WTC11 (cell line): ENCODE measurements around the gene BMS1. TPM values are rescaled to one million over a fixed set of nuclear protein-coding genes. Genes with fewer than 3 reads are reported as not detected.

Experiments used
- ATAC-seq: fragments of 200-7000 bp; cut with Tn5 transposase; 2 replicates; pipeline ENCODE4 v1.10.0; 2021; ENCODE audit warnings: mild to moderate bottlenecking, moderate library complexity
- CTCF ChIA-PET: fragments of 300-600 bp; sonication (Branson Sonifier 250); formaldehyde crosslinking; loops from one replicate; lab custom pipeline; 2021; ENCODE audit warnings: antibody characterized with exemption; lab: Charles Lee
- POLR2A ChIA-PET: fragments of 350-600 bp; sonication (Branson Sonifier 250); formaldehyde crosslinking; loops from one replicate; lab custom pipeline; 2021; ENCODE audit warnings: antibody characterized with exemption; lab: Charles Lee
- DNase-seq: peaks from one replicate; pipeline ENCODE4 v3.0.0; 2021; ENCODE audit warnings: low spot score
- H3K27ac Mint-ChIP-seq: 2 replicates; pipeline ENCODE4 v1.8.0; 2021; ENCODE audit warnings: mixed read lengths
- H3K27me3 Mint-ChIP-seq: 2 replicates; pipeline ENCODE4 v1.8.0; 2021; ENCODE audit warnings: low read depth, mild to moderate bottlenecking, moderate library complexity, mixed read lengths
- H3K36me3 Mint-ChIP-seq: 2 replicates; pipeline ENCODE4 v1.8.0; 2021; ENCODE audit warnings: mixed read lengths
- H3K4me1 Mint-ChIP-seq: 2 replicates; pipeline ENCODE4 v1.8.0; 2022; ENCODE audit warnings: mixed read lengths
- H3K4me3 Mint-ChIP-seq: 2 replicates; pipeline ENCODE4 v1.8.0; 2021; ENCODE audit warnings: mild to moderate bottlenecking, moderate library complexity, mixed read lengths
- H3K9me3 Mint-ChIP-seq: 2 replicates; pipeline ENCODE4 v1.8.0; 2021; ENCODE audit warnings: mixed read lengths
- AR ChIP-seq: fragments of 250-450 bp; sonication (Bioruptor Pico); IDR thresholded peaks from 2 replicates; pipeline ENCODE4 v1.9.0; 2021; ENCODE audit warnings: mild to moderate bottlenecking
- HMGXB4 ChIP-seq: sonication (generic); formaldehyde crosslinking; IDR thresholded peaks from 2 replicates; pipeline ENCODE4 v1.8.1; 2023; ENCODE audit warnings: mild to moderate bottlenecking, moderate library complexity, missing genetic modification reagents
- KAT7 ChIP-seq: sonication (generic); formaldehyde crosslinking; IDR thresholded peaks from 2 replicates; pipeline ENCODE4 v1.8.1; 2023; ENCODE audit warnings: missing genetic modification reagents, mild to moderate bottlenecking, borderline replicate concordance
- MLX ChIP-seq: sonication (generic); formaldehyde crosslinking; IDR thresholded peaks from 2 replicates; pipeline ENCODE4 v1.8.1; 2023; ENCODE audit warnings: mild to moderate bottlenecking, missing genetic modification reagents, moderate library complexity
- MYBL2 ChIP-seq: sonication (generic); formaldehyde crosslinking; IDR thresholded peaks from 2 replicates; pipeline ENCODE4 v1.8.1; 2023; ENCODE audit warnings: mild to moderate bottlenecking, moderate library complexity, missing genetic modification reagents
- NFATC4 ChIP-seq: fragments of 250-450 bp; sonication (Bioruptor Pico); IDR thresholded peaks from 2 replicates; pipeline ENCODE4 v1.9.0; 2021; ENCODE audit warnings: mild to moderate bottlenecking
- NR3C1 ChIP-seq: sonication (generic); formaldehyde crosslinking; conservative IDR thresholded peaks from 2 replicates; pipeline ENCODE4 v1.8.1; 2023; ENCODE audit warnings: low read depth, mild to moderate bottlenecking, missing genetic modification reagents
- PRDM15 ChIP-seq: sonication (generic); formaldehyde crosslinking; IDR thresholded peaks from 2 replicates; pipeline ENCODE4 v1.8.0; 2022; ENCODE audit warnings: missing genetic modification reagents
- RELA ChIP-seq: sonication (generic); formaldehyde crosslinking; IDR thresholded peaks from 2 replicates; pipeline ENCODE4 v1.8.1; 2022; ENCODE audit warnings: missing genetic modification reagents, mild to moderate bottlenecking, borderline replicate concordance
- RORB ChIP-seq: fragments of 250-450 bp; sonication (Bioruptor Pico); IDR thresholded peaks from 2 replicates; pipeline ENCODE4 v1.9.0; 2021; ENCODE audit warnings: mild to moderate bottlenecking
- SP1 ChIP-seq: sonication (generic); formaldehyde crosslinking; conservative IDR thresholded peaks from 2 replicates; pipeline ENCODE4 v1.8.1; 2022; ENCODE audit warnings: missing genetic modification reagents
- TEAD1 ChIP-seq: sonication (generic); formaldehyde crosslinking; IDR thresholded peaks from 2 replicates; pipeline ENCODE4 v1.8.0; 2022; ENCODE audit warnings: mild to moderate bottlenecking, missing genetic modification reagents
- ZBTB21 ChIP-seq: sonication (generic); formaldehyde crosslinking; IDR thresholded peaks from 2 replicates; pipeline ENCODE4 v1.8.1; 2023; ENCODE audit warnings: mild to moderate bottlenecking, missing genetic modification reagents, borderline replicate concordance
- ZNF138 ChIP-seq: sonication (generic); formaldehyde crosslinking; conservative IDR thresholded peaks from 2 replicates; pipeline ENCODE4 v1.8.1; 2022; ENCODE audit warnings: mild to moderate bottlenecking, moderate library complexity, missing genetic modification reagents
- ZNF263 ChIP-seq: sonication (generic); formaldehyde crosslinking; IDR thresholded peaks from 2 replicates; pipeline ENCODE4 v1.8.1; 2022; ENCODE audit warnings: low read depth, mild to moderate bottlenecking, moderate library complexity, missing genetic modification reagents
- ZNF317 ChIP-seq: sonication (generic); formaldehyde crosslinking; IDR thresholded peaks from 2 replicates; pipeline ENCODE4 v1.8.1; 2023; ENCODE audit warnings: low read depth, mild to moderate bottlenecking, moderate library complexity, missing genetic modification reagents, borderline replicate concordance
- ZNF425 ChIP-seq: fragments of 250-450 bp; sonication (Bioruptor Pico); conservative IDR thresholded peaks from 2 replicates; pipeline ENCODE4 v1.9.0; 2021; ENCODE audit warnings: mild to moderate bottlenecking
- total RNA-seq: library from RNA; stranded (reverse); gene quantifications from 3 replicates; pipeline ENCODE4 v1.2.3, GENCODE V29; 2021
- TF ChIP-seq, protein P1 (sequence below): sonication (generic); formaldehyde crosslinking; IDR thresholded peaks from 2 replicates; pipeline ENCODE4 v1.8.1; 2023; ENCODE audit warnings: mild to moderate bottlenecking, missing genetic modification reagents

Gene BMS1
- total RNA-seq, 1 experiment from 2014 or later, result 37.7 TPM

DNA sequence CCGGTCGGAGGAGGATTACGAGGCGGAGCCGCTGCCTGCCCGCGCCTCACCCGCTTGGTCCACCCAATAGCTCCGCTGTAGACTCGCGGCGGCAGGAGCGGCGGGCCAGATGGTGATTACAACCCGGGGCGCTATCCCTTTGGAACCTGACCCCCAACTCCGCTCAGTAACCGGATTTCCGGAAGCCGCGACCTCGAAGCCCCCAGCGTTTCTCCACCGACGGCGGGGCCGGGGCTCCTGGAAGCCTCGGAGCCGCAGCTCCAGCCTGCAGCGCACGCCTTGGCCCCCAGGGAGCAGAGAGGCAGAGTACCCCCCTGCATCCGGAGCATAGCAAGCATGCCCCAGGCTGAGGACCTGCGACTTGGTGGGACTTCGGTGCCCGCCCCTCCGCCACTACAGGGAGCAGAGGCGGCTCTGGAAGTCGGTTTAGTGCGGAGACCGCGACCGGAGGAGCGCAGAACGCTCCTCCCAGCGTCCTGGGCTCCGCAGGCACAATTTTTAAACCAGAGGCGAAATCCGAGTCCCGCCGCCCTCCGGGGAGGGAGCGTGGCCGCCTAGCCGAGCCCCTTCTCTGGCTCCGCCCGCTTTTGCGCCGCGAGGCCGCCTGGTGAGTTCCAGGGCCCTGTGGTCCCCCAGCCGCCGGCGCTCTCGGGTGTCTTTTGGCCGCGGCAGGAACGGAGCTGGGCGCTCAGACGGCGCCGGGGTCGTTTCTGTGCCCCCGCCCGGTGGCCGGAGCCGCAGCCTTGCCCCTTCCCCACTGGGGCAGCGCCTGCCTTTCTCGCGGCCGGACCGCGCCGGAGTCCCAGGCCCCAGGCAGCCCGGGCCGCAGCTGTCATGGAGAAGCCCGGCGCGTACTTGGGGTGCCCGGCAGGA, 28.2 kb upstream of the BMS1 start (continued):
- TF ChIP-seq, protein P1, sequence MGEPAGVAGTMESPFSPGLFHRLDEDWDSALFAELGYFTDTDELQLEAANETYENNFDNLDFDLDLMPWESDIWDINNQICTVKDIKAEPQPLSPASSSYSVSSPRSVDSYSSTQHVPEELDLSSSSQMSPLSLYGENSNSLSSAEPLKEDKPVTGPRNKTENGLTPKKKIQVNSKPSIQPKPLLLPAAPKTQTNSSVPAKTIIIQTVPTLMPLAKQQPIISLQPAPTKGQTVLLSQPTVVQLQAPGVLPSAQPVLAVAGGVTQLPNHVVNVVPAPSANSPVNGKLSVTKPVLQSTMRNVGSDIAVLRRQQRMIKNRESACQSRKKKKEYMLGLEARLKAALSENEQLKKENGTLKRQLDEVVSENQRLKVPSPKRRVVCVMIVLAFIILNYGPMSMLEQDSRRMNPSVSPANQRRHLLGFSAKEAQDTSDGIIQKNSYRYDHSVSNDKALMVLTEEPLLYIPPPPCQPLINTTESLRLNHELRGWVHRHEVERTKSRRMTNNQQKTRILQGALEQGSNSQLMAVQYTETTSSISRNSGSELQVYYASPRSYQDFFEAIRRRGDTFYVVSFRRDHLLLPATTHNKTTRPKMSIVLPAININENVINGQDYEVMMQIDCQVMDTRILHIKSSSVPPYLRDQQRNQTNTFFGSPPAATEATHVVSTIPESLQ (CRISPR knock-in tag), result no peak
- TF ChIP-seq NR3C1 (CRISPR knock-in tag) (no peak), ZNF425 (CRISPR knock-in tag) (no peak), TEAD1 (CRISPR knock-in tag) (no peak)

DNA sequence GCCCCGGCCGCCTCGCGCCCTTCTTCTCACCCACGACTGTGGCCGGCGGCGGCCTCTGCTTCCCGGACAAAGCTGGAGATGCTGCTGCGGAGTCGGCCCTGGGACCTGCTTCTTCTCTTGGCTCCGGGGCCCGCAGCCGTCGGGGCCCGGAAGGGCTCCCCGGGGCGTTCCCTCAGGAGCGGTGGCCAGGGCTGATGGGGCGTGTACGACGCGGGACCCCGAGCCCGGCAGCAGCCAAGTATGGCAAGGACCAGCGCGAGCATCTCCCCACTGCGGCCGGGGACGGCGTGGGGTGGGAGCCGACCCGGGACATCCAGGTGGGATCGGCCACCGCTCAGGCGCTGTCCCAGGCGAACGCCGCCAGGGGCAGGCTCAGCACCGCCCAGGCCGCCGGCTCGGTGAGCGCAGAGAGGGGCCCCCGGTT, 27.6 kb upstream of the BMS1 start:
- Mint-ChIP-seq H3K27me3 (peaks cover 79% of the 10 kb centered on the region), H3K36me3 (no peaks in the 10 kb centered on the region), H3K4me3 (peak overlapping the region; percentile 68), H3K4me1 (no peaks in the 10 kb centered on the region; the same call in 1 of the 2 replicates), H3K9me3 (peaks cover 3% of the 10 kb centered on the region; the same call in 1 of the 2 replicates)
- ChIA-PET CTCF (interaction anchor here (0.6 to 2.8 kb wide), 3 partner anchors 25 to 350 kb away, joined by 3 to 12 read pairs (median 12); no protein-coding TSS in a partner anchor), POLR2A (no interaction called here)
- DNase-seq, result peak; percentile 50
- TF ChIP-seq MYBL2 (CRISPR knock-in tag) (0 out of 2 replicates have a peak, but pooled peaks have one; percentile 39), KAT7 (no peak), SP1 (CRISPR knock-in tag) (no peak), PRDM15 (CRISPR knock-in tag) (no peak)
- TF ChIP-seq, all 79 proteins: peak for 1
- ATAC-seq, result peak; percentile 50
- no peak overlapping the region for H3K27ac Mint-ChIP-seq

GRCh38 chr10:42755556-42756093, 27.0 kb upstream of the BMS1 start:
- Mint-ChIP-seq H3K36me3 (no peaks in the 10 kb centered on the region), H3K4me1 (no peaks in the 10 kb centered on the region; the same call in 1 of the 2 replicates), H3K9me3 (peaks cover 3% of the 10 kb centered on the region; the same call in 1 of the 2 replicates), H3K27ac (no peak overlapping the region), H3K4me3 (peak overlapping the region; percentile 68), H3K27me3 (peaks cover 78% of the 10 kb centered on the region)
- DNase-seq, result no peak
- no peak for ATAC-seq
- ChIA-PET POLR2A (no interaction called here), CTCF (interaction anchor here (0.6 to 2.8 kb wide), 2 partner anchors 25 to 110 kb away, joined by 3 to 12 read pairs; no protein-coding TSS in a partner anchor)
- TF ChIP-seq MLX (CRISPR knock-in tag) (no peak), ZNF263 (CRISPR knock-in tag) (no peak), RELA (CRISPR knock-in tag) (no peak), NFATC4 (CRISPR knock-in tag) (no peak), ZNF317 (no peak), HMGXB4 (CRISPR knock-in tag) (no peak), AR (CRISPR knock-in tag) (no peak), ZBTB21 (CRISPR knock-in tag) (no peak), RORB (CRISPR knock-in tag) (no peak), ZNF138 (CRISPR knock-in tag) (no peak)
